Adrenal gland (tissue), 12 donors: ENCODE data around the gene PPL. TPM values are rescaled to one million over a fixed set of nuclear protein-coding genes. Genes with fewer than 3 reads are reported as not detected.
A peak's percentile ranks its signal among the peaks of the same experiment; 100 is the strongest.

Experiments
- DNase-seq, 7 donors: peaks; one replicate each; pipeline ENCODE4 v3.0.0-alpha.2; 2019 to 2020
- H3K27ac ChIP-seq, 5 donors: fragments of 200-600 bp; sonication (generic) in 4 of 5; 1 replicate in 3 of 5; 2 replicates in 2 of 5; pipeline versions ENCODE4 v1.5.1 to v1.8.0; 2016 to 2020; ENCODE audit warnings: mild to moderate bottlenecking in 1 of 5
- H3K27me3 ChIP-seq: fragments of 200-600 bp; 2 replicates; pipeline ENCODE4 v1.8.0; 2021
- H3K36me3 ChIP-seq, 2 donors: fragments of 200-600 bp; replicated peaks in 1 of 2; 1 replicate in 1 of 2; 2 replicates in 1 of 2; pipeline versions ENCODE4 v1.5.1 to v1.8.0; 2018 to 2022
- H3K4me1 ChIP-seq, 2 donors: fragments of 200-600 bp; replicated peaks in 1 of 2; 1 replicate in 1 of 2; 2 replicates in 1 of 2; pipeline versions ENCODE4 v1.5.1 to v1.8.0; 2018 to 2021
- H3K4me3 ChIP-seq, 4 donors: fragments of 200-600 bp; sonication (generic) in 3 of 4; one replicate each; pipeline ENCODE4 v1.5.1; 2016 to 2018
- H3K9me3 ChIP-seq, 3 donors: fragments of 200-600 bp; sonication (generic) in 1 of 3; replicated peaks in 1 of 3; 1 replicate in 2 of 3; 2 replicates in 1 of 3; pipeline versions ENCODE4 v1.5.1 to v1.8.0; 2016 to 2021
- CTCF ChIP-seq, 6 experiments: fragments of 450-650 bp in 4 of 6; fragments of 200-600 bp in 2 of 6; sonication (generic) in 1 of 6; IDR thresholded peaks; 1 replicate in 5 of 6; 2 replicates in 1 of 6; pipeline versions ENCODE4 v1.5.1 to v1.8.0; 2016 to 2021; ENCODE audit warnings: antibody characterized with exemption in 6 of 6, mild to moderate bottlenecking in 2 of 6, moderate library complexity in 1 of 6
- POLR2A ChIP-seq, 2 donors: fragments of 450-650 bp; IDR thresholded peaks; one replicate each; pipeline ENCODE4 v1.6.1; 2017; ENCODE audit warnings: antibody characterized with exemption in 2 of 2, mild to moderate bottlenecking in 2 of 2, moderate library complexity in 1 of 2
- WGBS, 4 donors: extraction: QIAGEN DNeasy Blood & Tissue Kit in 2 of 4; methylation state at CpG; one replicate each; pipeline versions ENCODE4 v1.1.5 to v1.1.7; 2013 to 2017; 5-methylcytosine and 5-hydroxymethylcytosine counted together
- intact Hi-C, 2 donors: fragments of 100-400 bp; cut with DNase I; formaldehyde crosslinking; loops; one replicate each; pipeline versions ENCODE4 v1.14.1 to v1.15.0; 2022 to 2023
- polyA plus RNA-seq, 3 donors: library from polyadenylated mRNA; stranded (reverse); fragments of 200-250 nt in 2 of 3; fragments of 350-450 nt in 1 of 3; fragmentation: Illumina TruSeq in 1 of 3; extraction: RNeasy Lipid Tissue Mini Kit (QIAGEN cat#74804) in 1 of 3; gene quantifications; one replicate each; pipeline ENCODE4 v1.2.3, GENCODE V29; 2013 to 2014
- total RNA-seq, 9 donors: library from RNA; depleted of rRNA in 4 of 9; stranded (reverse); fragments of >200 nt in 4 of 9; fragments of 120-200 nt in 1 of 9; fragmentation: NEBNext Ultra II Directional in 1 of 9; extraction: Animal tissue kit (Norgen Biotek cat#: 25700) in 1 of 9; gene quantifications; one replicate each; pipeline versions ENCODE4 v1.1.0 to v1.2.4, GENCODE V29; 2013 to 2023
- donor health status: healthy with polysubstance abuse.
- donor health status: Bipolar disorder and iron deficiency.
- donor health status: DM: yes; HTN: yes; CAD: no.
- donor health status: DM: no; HTN: no; CAD: no.
- donor health status: DM: no; HTN: no; CAD: no.
- donor health status: DM: yes; HTN: yes; CAD: no.

Gene PPL
- total and polyA plus RNA-seq, 12 donors, result 0.38 to 20.9 (median 14.7) TPM

- Histone ChIP-seq H3K4me3 (no peak overlapping the region), H3K36me3 (no peaks in the 10 kb centered on the region), H3K27me3 (no peaks in the 10 kb centered on the region), H3K4me1 (peaks cover 0 to 7% of the 10 kb centered on the region in 2 donors), H3K27ac (no peak overlapping the region), H3K9me3 (no peaks in the 10 kb centered on the region)
- DNase-seq, result no peak
- TF ChIP-seq POLR2A (IDR thresholded peaks at IDR 0.05) (no peak), CTCF (IDR thresholded peaks at IDR 0.05) (no peak)
- intact Hi-C loops, result no loop called here
- WGBS, 4 donors, result 82 to 96% (median 85%) methylated on average over 2 to 5 of the region's 5 CpGs
These were observed 16.1 kb downstream of the PPL start for GRCh38 chr16:4920826-4921225.

- no peak for DNase-seq
- Histone ChIP-seq H3K27me3 (no peaks in the 10 kb centered on the region), H3K9me3 (no peaks in the 10 kb centered on the region), H3K36me3 (no peaks in the 10 kb centered on the region), H3K27ac (no peak overlapping the region), H3K4me3 (no peak overlapping the region), H3K4me1 (peaks cover 0 to 7% of the 10 kb centered on the region in 2 donors)
- TF ChIP-seq CTCF (IDR thresholded peaks at IDR 0.05) (no peak), POLR2A (IDR thresholded peaks at IDR 0.05) (no peak)
- WGBS, 4 donors, result 71 to 87% (median 79%) methylated on average over 1 to 13 of the region's 13 CpGs
- intact Hi-C loops, result no loop called here
These were observed 18.1 kb downstream of the PPL start for GRCh38 chr16:4918781-4919251.

DNA sequence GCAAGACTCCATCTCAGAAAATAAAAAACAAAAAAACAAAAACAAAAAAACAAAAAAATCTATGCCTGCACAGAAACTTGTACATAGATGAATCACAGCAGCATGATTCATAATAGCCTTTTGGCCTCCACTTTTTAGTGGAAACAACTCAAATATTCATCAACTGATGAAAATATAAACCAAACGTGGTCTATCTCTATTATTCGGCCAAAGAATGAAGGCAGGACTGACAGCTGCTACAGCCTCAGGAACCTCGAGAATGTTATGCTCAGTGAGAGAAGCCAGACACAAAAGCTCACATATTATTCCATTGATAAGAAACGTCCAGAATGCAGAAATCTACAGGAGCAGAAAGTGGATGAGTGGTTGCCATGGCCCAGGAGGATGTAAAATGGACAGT is 19.8 kb downstream of the PPL start:
- TF ChIP-seq CTCF (IDR thresholded peaks at IDR 0.05) (no peak), POLR2A (IDR thresholded peaks at IDR 0.05) (no peak)
- Histone ChIP-seq H3K36me3 (no peaks in the 10 kb centered on the region), H3K27ac (peak overlapping the region in 1 of 5 donors; percentile 42), H3K9me3 (no peaks in the 10 kb centered on the region), H3K27me3 (no peaks in the 10 kb centered on the region), H3K4me3 (no peak overlapping the region), H3K4me1 (peaks cover 0 to 7% of the 10 kb centered on the region in 2 donors)
- 13 to 27% (median 19%) methylated on average over 4 of the region's 4 CpGs for WGBS, 4 donors
- intact Hi-C loops, result no loop called here
- DNase-seq, result no peak

- H3K27me3 ChIP-seq, result no peaks in the 10 kb centered on the region
- no peak for TF ChIP-seq CTCF (IDR thresholded peaks at IDR 0.05)
- no peaks in the 10 kb centered on the region for H3K36me3 ChIP-seq
- no peaks in the 10 kb centered on the region for H3K9me3 ChIP-seq
- H3K4me1 ChIP-seq, result peaks cover 0 to 7% of the 10 kb centered on the region in 2 donors
- intact Hi-C loops, result no loop called here
- 53 to 69% (median 60%) methylated on average over 6 to 11 of the region's 11 CpGs for WGBS, 4 donors
- peak in 6 of 7 donors; percentile 47 to 70 (median 60) for DNase-seq
- H3K27ac ChIP-seq, result peak overlapping the region in 2 of 5 donors; percentile 54 to 59
- no peak overlapping the region for H3K4me3 ChIP-seq
These were observed 21.7 kb downstream of the PPL start for GRCh38 chr16:4915226-4915761.
